Epithelial cell of proximal tubule (primary cell): ENCODE measurements around the gene SLC6A2. TPM values are rescaled to one million over a fixed set of nuclear protein-coding genes. Genes with fewer than 3 reads are reported as not detected.

Source experiments
- DNase-seq: peaks from one replicate; pipeline ENCODE4 v3.0.0-alpha.2; 2011; ENCODE audit warnings: low read depth
- H3K4me3 ChIP-seq: 2 replicates; pipeline ENCODE4 v1.5.1; 2011; ENCODE audit warnings: low read depth, mild to moderate bottlenecking, low read length
- CTCF ChIP-seq: conservative IDR thresholded peaks from 2 replicates; pipeline ENCODE4 v1.5.1; 2012; ENCODE audit warnings: low read depth, mild to moderate bottlenecking, low read length
- total RNA-seq: library from RNA; depleted of rRNA; stranded (reverse); fragments of >200 nt; gene quantifications from 2 replicates; pipeline ENCODE4 v1.2.3, GENCODE V29; 2015

Gene SLC6A2
- total RNA-seq, 1 donor from 2014 or later = not detected

GRCh38 chr16:55623640-55624039 is 32.1 kb upstream of the SLC6A2 start:
- no peak for TF ChIP-seq CTCF
- DNase-seq = no peak
- H3K4me3 ChIP-seq = no peak overlapping the region

- H3K4me3 ChIP-seq = no peak overlapping the region
- TF ChIP-seq CTCF = no peak
- no peak for DNase-seq
Observed at GRCh38 chr16:55624696-55625095, 31.1 kb upstream of the SLC6A2 start.

GRCh38 chr16:55625843-55626242 is 29.9 kb upstream of the SLC6A2 start:
- no peak for TF ChIP-seq CTCF
- no peak overlapping the region for H3K4me3 ChIP-seq
- DNase-seq = no peak

- DNase-seq = no peak
- no peak for TF ChIP-seq CTCF
- no peak overlapping the region for H3K4me3 ChIP-seq
Observed at GRCh38 chr16:55628306-55628968, 27.4 kb upstream of the SLC6A2 start.

GRCh38 chr16:55630774-55631173 is 25.0 kb upstream of the SLC6A2 start:
- no peak overlapping the region for H3K4me3 ChIP-seq
- no peak for TF ChIP-seq CTCF
- DNase-seq = no peak

GRCh38 chr16:55632259-55632658 is 23.5 kb upstream of the SLC6A2 start:
- H3K4me3 ChIP-seq = no peak overlapping the region
- no peak for TF ChIP-seq CTCF
- DNase-seq = no peak

GRCh38 chr16:55634193-55634592 is 21.6 kb upstream of the SLC6A2 start:
- no peak for DNase-seq
- H3K4me3 ChIP-seq = no peak overlapping the region
- no peak for TF ChIP-seq CTCF
